MV-4-11 (cell line): Measurements from ENCODE around the gene C1orf210.

ENCODE experiments used
- DNase-seq: peaks from one replicate; lab custom pipeline; 2025; lab: John Stamatoyannopoulos, UW

The C1orf210 gene

GRCh38 chr1:43274125-43274803 is 11.1 kb downstream of the C1orf210 start:
- DNase-seq = peak; percentile 81

GRCh38 chr1:43273708-43274107 is 11.7 kb downstream of the C1orf210 start:
- no peak for DNase-seq

GRCh38 chr1:43272576-43273571 is 12.5 kb downstream of the C1orf210 start:
- no peak for DNase-seq

GRCh38 chr1:43272161-43272560 is 13.2 kb downstream of the C1orf210 start:
- DNase-seq = no peak

GRCh38 chr1:43271186-43272118 is 13.9 kb downstream of the C1orf210 start:
- DNase-seq = no peak

- DNase-seq = no peak
Observed at GRCh38 chr1:43270421-43271095, 14.8 kb downstream of the C1orf210 start.

- no peak for DNase-seq
Observed at GRCh38 chr1:43269627-43270375, 15.6 kb downstream of the C1orf210 start, which contains the start of gene TMEM125. TSS of gene TMEM125 (plus strand) at chr1:43269983. CDS start at chr1:43272723, 2,740 bp downstream.

GRCh38 chr1:43267818-43268425 is 17.5 kb downstream of the C1orf210 start:
- DNase-seq = no peak

GRCh38 chr1:43267291-43267805 is 18.0 kb downstream of the C1orf210 start:
- no peak for DNase-seq

GRCh38 chr1:43266881-43267280 is 18.5 kb downstream of the C1orf210 start:
- DNase-seq = no peak

- no peak for DNase-seq
Observed at GRCh38 chr1:43265431-43265830, 19.9 kb downstream of the C1orf210 start.

- no peak for DNase-seq
Observed at GRCh38 chr1:43258370-43258769, 27.0 kb downstream of the C1orf210 start.

- DNase-seq = no peak
Observed at GRCh38 chr1:43256675-43257570, 28.5 kb downstream of the C1orf210 start.

- DNase-seq = no peak
Observed at GRCh38 chr1:43255438-43256210, 29.8 kb downstream of the C1orf210 start.

GRCh38 chr1:43253876-43254275 is 31.5 kb downstream of the C1orf210 start:
- DNase-seq = no peak

- no peak for DNase-seq
Observed at GRCh38 chr1:43253173-43253572, 32.2 kb downstream of the C1orf210 start.

- no peak for DNase-seq
Observed at GRCh38 chr1:43252225-43252624, 33.2 kb downstream of the C1orf210 start.

- no peak for DNase-seq
Observed at GRCh38 chr1:43251024-43251423, 34.4 kb downstream of the C1orf210 start.
